Measurements from ENCODE around the gene LDLRAD3.

The LDLRAD3 gene

DNA sequence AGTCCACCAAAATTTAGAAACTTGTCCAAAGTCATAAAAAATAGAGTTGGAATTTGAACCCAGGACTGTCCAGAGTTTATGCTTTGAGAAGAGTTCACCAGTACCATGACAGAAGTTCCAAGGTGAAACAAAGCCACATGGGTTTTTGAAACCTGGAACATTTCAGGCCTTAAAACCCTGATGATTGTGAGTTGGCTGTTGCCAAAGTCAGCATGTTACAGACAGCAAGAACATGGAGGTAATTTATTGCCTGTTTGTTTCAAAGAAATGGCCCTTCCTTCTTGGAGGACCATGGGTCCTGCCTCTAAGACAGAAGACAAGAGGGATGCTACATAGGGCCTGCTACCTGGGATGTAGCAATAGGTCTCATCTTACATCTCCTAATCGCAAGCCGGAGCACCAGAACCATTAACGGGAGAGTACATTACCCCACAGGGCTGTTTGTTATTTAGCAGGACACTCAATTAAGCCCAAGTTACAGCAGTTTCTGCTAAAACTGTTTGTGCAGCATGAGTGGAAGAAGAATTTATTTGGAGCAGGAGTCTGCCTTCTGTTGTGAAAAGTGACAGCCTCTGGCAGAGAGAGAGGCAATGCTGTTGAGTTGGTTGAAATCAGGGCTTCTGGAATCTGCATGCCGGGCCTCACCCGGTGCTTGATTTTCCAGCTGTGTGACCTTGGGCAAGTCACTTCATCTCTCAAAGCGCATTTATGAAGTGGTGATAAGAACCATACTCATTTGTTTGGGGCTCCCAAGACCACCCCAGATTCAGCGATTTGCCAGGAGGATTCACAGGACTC, 136.2 kb downstream of the LDLRAD3 start:
- TF ChIP-seq, protein P1, sequence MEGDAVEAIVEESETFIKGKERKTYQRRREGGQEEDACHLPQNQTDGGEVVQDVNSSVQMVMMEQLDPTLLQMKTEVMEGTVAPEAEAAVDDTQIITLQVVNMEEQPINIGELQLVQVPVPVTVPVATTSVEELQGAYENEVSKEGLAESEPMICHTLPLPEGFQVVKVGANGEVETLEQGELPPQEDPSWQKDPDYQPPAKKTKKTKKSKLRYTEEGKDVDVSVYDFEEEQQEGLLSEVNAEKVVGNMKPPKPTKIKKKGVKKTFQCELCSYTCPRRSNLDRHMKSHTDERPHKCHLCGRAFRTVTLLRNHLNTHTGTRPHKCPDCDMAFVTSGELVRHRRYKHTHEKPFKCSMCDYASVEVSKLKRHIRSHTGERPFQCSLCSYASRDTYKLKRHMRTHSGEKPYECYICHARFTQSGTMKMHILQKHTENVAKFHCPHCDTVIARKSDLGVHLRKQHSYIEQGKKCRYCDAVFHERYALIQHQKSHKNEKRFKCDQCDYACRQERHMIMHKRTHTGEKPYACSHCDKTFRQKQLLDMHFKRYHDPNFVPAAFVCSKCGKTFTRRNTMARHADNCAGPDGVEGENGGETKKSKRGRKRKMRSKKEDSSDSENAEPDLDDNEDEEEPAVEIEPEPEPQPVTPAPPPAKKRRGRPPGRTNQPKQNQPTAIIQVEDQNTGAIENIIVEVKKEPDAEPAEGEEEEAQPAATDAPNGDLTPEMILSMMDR (IDR thresholded peaks at IDR 0.05) = no peak
- H3K4me3 ChIP-seq = no peak overlapping the region
- no peak for DNase-seq (ENCODE audit: low spot score)

DNA sequence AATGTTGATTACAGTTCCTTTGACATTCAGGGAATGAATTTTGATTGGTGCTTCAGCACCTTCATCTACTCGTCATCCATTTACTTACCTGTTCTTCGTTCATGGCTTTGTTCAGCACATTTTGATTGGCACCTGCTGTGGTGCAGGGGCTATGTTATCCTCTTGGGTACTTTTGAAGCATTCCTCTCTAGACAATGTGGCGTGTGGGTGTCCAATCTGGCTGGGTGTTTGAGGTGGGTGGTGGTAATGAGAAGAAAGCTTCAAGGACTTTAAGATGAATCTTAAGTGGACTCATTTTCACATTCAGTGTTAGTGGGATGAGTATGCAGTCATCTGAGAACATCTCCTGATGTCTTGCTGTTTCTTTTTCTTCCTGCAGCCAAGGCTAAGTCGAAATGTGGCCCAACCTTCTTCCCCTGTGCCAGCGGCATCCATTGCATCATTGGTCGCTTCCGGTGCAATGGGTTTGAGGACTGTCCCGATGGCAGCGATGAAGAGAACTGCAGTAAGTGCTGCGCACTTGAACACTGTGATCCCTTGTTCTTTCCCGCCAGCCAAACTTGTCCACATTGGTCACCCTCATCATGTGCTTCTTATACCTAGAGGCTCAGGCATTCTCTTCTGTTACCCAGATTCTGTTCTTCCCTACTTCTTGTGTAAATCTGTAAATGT, 137.5 kb downstream of the LDLRAD3 start:
- no peak overlapping the region for H3K4me3 ChIP-seq
- TF ChIP-seq, protein P1 (IDR thresholded peaks at IDR 0.05) = no peak
- no peak overlapping the region for H3K27ac ChIP-seq
- no peak for DNase-seq (ENCODE audit: low spot score)

More for the DNA sequence above, 136.2 kb downstream of the LDLRAD3 start:
- H3K27ac ChIP-seq = no peak overlapping the region

DNA sequence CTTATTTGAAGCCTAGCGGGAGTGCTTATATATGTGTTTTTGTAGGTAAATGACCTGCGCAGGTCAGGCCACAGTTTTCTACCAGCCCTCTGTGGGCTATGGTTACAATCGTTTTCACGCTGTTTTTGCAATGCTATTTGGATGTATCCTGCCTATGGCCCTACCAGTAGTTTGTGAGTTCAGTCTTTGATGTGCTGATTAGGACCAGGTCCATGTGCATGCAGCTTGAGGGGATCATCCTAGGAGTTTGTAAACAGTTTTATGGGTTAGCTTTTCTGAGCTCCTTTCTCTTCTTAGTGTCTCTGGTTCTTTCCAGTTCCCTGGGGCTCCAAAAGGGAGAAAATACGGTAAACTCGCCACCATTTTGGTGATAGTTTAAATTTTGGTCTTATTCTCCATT, 142.5 kb downstream of the LDLRAD3 start:
- H3K27ac ChIP-seq = no peak overlapping the region

DNA sequence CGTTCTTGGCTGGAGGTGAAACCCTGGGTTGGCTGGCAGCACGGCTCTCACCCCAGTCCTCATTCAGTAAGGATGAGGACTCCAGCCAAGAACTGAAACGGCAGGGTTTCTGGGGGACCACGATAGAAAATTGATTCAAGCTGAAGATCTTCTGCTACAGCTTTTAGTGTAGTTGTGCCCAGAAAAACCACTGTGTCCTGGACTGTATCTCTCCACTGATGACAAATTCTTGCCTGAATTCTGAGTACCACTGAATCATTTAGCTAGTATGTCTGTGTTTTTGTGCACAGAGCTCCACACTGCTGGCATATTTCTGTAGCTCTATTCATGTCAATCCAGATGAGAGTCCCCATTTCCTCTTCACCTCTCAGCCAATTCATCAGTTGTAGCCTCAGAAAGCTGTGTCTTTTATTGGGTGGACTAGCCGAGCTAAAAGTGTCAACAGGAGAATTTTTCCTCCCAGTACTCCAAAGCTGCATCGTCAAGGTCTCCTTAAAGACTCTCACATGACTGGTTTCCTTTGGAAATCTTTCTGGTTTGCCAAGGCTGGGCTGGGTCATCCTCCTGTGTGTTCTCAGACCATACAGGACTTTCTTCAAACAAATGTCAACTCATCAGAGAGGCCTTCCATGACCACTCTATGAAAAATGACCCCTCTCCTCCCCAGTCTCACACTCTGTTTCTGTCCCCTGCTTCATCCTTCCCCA, 144.6 kb downstream of the LDLRAD3 start:
- H3K27ac ChIP-seq = peak overlapping the region; percentile 54 to 75
- peak overlapping the region; percentile 9 for H3K4me3 ChIP-seq
- DNase-seq (ENCODE audit: low spot score) = no peak
- TF ChIP-seq, protein P1 (IDR thresholded peaks at IDR 0.05) = no peak

More for the DNA sequence above, 142.5 kb downstream of the LDLRAD3 start:
- H3K4me3 ChIP-seq = no peak overlapping the region
- TF ChIP-seq, protein P1 (IDR thresholded peaks at IDR 0.05) = no peak
- no peak for DNase-seq (ENCODE audit: low spot score)

DNA sequence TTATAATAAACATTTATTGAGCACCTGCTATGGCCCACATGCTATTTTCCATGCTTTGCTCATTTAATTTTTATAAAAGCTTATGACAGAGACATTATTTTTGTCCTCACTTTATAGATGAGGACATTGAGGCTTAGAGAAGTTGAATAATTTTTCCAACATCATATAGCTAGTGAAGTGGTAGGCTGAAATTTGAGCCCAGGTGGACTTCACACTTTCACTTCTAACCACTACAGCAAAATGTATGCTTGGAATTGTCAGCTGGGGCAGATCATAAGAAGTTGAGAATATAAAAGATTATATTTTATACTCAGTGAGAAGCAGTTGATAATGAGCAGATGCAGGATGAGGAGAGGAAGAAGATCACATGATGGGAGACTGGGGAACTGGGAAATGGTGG, 146.1 kb downstream of the LDLRAD3 start:
- TF ChIP-seq, protein P1 (IDR thresholded peaks at IDR 0.05) = no peak
- H3K4me3 ChIP-seq = no peak overlapping the region
- DNase-seq (ENCODE audit: low spot score) = no peak
- H3K27ac ChIP-seq = no peak overlapping the region

DNA sequence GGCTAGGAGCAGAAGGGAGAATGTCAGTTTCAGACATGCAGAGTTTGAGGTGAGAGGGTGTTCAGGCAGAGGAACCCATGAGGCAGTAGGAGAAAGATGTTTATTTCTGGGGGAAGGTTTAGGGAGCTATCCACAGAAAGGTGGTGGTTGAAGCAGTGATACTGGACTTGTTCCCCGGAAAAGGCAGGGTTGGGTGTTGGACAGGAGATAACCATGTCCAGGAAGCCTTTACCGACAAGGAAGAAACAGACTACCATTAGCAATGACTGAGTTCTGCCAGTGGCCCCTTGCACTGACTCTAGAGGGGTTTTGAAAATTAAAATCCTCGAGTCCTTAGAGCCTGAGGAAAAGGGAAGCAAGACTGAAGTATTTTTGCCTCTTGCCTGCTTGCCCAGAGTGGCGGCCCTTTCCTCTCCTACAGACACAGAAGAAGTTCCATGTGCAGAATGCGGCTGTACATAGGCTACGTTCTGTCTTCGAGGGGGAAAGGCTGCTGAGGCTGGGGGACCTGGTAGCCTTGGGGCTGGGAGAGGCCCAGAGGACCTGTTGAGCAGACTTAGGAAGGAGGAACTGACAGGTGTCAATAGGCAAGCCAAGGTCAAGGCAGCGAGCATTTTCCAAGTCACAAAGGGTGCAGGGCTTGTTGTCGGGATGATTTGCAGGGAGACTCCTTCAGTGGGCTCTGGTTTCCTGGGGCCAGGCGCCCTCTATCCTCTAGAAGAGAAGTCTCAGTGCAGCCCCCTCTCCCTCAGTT, 146.7 kb downstream of the LDLRAD3 start:
- no peak for DNase-seq (ENCODE audit: low spot score)
- Histone ChIP-seq H3K27ac (peak overlapping the region in 1 of 2 donors; percentile 67), H3K4me3 (no peak overlapping the region)
- TF ChIP-seq, protein P1 (IDR thresholded peaks at IDR 0.05) = no peak
